ELF-1 (cell line): ENCODE results near the gene PKMYT1.

Experiments
- DNase-seq: peaks from one replicate; pipeline ENCODE4 v3.0.0-alpha.2; 2016; ENCODE audit warnings: low read depth, low spot score

Gene PKMYT1

DNA sequence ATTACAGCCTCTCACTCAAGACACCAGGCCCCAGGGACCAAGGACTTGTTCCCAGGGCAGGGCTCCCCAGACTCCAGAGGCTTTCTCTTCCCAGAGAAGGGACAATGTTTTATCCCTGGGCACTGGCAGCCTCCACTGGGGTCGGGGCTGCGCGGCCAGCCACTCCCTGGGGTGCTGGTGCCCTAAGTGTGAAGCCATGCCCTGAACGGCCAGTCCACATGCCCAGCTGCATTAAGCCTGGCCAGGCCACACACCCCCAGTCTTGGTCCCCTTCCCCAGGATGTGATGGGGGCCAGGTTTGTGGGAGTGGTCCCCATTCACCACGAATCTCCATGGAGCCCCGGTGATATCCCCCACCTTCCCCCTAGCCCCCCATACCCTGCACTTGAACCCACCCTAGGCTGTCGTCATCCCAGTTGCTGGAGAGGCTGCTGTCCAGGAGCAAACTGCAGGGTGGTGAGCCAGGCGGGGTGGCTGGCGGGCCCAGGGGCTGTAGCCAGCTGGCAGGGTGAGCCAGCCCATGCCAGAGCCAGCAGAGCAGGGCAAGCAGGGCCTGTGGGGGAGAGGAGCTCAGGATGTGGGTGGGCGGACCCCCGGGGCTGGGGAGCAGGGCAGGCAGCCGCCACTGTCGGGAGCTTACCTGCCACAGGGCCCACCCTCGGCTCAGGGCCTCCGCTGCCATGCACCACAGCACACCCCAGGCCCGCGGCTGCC is 6.5 kb downstream of the PKMYT1 start:
- no peak for DNase-seq

DNA sequence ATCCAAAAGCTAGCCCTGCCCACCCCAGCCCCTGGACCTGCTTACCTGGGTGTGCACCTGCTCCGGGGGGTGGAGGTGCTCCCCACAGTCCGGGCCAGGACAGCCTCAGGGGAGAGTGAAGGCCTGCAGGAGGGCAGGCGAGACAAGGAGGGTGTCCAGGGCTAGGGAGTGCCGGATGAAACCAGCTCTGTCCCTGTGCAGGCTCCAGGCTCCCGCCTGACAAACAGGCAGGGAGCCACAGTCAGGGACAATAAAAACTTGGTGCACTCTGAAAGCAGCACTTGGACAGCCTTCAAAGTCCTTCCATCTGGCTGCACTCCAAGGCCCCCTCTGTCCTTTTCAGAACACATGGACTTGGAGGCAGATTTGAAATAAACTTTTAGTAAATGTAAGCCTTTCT is 7.2 kb downstream of the PKMYT1 start:
- DNase-seq: no peak

DNA sequence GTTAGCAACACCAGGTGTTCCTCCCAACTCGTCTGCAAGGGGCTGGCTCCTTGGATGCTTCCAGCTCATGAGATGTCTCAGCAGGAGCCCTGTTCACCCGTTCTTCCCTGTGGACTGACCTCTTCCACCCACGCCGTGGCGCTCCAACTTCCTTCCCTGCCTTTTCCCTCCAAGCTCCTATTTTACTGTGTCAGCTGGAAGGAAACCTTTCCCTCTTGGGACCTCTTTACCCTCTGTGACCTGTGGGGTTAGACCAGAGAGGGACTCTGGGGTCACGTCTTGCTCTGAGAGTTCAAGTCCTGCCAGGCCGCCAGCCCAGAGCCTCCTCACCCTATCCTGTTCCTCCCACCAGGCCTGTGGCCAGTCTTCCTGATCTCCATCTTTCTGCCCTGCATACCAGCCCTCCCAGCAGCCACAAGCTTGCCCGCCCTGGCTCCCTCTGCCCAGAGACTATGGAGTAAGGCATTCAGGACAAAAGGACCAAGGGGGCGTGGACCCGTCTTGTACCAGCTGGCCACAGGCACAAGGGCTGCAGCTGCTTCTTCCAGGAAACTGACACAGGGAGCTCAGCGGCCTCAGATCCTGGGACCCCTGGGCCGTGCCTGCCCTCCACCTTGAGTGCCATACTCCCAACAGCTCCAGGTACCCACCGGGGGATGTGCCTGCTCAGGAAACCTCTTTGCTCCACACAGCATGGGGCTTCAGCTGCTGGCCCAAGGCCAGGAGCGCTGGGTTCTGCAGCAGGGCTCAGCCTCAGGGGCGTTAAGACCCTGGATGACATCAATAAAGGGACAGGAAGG is 8.1 kb downstream of the PKMYT1 start:
- no peak for DNase-seq

DNA sequence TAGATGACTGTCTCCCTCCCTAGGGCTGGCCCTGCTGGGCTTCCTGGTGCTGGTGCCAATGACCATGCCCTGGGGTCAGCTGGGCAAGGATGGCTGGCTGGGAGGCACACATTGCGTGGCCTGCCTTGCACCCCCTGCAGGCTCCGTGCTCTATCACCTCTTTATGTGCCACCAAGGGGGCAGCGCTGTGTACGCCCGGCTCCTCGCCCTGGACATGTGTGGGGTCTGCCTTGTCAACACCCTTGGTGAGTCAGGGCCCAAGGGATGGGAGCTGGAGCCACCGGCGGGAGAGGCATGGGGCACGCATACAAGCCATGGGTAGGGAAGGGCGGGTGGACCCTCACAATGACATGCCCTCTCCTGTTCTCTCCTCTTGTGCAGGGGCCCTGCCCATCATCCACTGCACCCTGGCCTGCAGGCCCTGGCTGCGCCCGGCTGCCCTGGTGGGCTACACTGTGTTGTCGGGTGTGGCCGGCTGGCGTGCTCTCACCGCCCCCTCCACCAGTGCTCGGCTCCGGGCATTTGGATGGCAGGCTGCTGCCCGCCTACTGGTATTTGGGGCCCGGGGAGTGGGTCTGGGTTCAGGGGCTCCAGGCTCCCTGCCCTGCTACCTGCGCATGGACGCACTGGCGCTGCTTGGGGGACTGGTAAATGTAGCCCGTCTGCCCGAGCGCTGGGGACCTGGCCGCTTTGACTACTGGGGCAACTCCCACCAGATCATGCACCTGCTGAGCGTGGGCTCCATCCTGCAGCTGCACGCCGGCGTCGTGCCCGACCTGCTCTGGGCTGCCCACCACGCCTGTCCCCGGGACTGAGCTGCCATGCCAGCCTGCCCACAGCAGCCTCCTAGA is 8.9 kb downstream of the PKMYT1 start:
- no peak for DNase-seq

DNA sequence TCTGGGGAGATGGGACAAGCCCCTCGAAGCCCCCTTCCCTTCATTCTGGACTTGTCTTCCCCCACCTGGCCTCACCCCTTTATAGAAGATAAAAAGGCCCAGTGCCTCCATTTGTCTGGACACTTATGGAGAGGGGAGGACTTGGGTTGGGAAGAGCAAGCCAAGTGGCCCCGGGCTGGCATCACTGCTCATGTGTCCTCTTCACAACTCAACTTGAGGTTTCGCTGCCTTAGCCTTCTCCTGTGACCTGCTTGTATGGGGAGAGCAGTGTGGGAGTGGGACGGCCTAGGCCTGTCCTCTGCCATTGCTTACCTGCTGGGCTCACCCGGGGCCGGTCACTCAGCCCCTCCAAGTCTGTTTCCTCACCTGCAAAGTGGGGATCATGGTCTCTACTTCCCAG is 9.7 kb downstream of the PKMYT1 start:
- no peak for DNase-seq

DNA sequence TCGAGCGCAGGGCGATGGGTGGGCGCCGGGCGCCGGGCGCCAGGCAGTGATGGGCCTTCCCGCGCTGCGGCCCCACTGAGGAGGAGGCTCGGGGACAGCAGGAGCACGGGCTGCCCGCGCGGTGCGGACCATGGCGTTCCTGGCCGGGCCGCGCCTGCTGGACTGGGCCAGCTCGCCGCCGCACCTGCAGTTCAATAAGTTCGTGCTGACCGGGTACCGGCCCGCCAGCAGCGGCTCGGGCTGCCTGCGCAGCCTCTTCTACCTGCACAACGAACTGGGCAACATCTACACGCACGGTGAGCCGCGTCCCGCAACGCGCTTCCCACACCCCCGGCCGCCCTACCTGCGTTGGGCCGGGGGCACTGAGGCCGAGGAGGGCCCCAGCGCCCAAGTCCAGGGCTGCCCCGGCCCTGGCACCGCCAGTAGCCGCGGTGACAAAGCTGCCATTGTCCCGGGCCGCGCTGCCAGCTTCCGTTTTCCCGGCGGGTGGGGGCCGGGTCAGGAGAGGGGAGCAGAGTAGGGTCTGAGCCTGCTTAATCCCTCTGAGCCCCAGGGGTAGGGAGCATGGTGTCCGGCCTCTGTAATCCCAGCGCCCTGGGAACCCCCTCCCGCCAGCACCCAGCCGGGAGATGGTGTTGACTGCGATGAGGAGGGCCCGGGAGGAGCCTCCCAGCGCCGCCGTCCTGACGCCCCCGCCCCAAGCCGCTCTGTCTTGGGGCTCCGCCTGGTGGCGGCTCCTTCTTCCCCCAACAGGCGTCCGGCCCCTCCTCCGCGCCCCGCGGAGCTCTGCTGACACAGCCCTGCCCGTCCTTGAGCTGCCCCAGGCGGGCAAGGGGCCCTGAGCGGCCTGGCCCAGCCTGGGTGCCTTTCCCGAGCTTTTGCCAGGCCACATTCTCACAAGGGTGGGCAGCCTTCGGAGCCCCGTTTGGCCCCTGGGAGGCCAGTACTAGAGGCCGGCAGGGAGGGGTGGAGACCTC is 10.4 kb downstream of the PKMYT1 start:
- peak; percentile 84 for DNase-seq

DNA sequence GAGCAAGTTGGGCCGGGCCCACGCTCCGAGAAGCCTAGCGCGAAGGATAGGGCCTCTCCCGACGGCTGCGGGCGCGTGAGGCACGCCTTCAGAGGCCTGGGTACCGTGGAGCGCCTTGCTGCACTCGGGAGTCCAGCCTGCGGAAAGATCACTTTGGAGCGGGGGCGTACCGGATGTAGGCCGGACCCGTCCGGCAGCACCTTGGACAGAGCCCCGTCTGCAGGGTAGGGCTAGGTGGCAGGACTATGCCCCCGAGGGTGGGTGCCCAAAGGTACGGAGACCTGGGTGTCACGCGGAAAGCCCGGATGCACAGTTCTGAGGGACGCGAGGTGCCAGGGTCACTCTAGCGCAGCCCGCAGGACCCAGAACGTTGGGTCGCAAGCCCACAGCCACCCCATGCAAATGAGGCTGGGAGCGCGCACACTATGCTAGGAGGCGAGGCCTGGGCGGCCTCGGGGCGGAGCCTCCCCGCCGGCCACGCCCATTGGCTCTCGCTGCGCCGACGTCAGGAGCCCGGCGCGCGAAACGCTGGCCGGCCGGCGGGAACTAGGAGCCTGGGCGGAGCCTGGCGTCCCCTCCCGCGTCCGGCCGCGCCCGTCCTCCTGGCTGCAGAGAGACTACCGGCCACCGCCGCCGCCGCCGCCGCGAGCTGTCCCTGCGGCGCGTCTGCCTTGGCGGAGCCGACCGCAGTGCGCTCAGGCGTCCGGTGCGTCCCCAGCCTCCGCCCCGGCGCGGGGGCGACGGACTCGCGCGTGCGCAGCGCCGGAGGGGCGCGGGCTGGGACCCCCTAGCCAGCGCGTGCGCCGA is 11.3 kb downstream of the PKMYT1 start, which contains the start of gene PAQR4:
Gene PAQR4, plus strand, starts transcription at position 611 of the 807 bp plus-strand sequence. CDS start 327 bp downstream, outside the sequence.
- DNase-seq: peak; percentile 97

DNA sequence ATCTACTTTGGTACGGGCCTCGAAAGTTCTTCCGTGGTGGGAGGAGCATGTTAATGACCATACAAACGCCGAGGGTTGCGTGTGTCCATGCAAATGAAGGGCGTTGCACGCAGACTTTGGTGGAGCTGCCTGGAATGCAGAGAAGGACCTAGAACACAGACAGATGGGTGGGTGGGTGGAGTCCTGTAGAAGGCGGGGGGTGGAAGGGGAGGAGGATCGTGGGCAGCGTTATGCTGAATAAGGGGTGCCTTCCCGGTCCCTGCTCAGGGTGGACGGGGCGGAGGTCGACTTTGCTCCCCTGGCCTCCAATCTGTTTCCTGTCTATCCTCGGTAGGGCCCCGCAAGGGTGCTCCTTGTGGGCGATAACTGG is 11.9 kb downstream of the PKMYT1 start:
- no peak for DNase-seq

DNA sequence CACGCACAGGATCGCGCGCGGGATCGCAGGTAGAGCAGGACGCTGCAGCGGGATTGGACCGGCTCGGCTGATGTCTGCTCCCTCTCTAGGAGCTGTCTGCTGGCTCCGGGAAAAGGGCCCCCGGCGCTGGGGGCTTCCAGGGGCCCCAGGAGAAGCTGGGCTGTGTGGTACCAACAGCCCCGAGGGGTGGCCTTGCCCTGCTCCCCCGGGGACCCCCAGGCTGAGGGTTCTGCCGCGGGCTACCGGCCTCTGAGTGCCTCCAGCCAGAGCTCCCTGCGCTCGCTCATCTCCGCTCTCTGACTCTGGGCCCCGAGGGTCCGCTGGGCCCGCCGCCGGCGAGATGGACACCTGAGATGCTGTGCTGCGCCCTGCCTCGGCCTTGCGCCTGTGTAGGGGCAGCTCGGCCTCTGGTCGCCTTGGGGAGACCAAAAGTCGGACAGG is 12.5 kb downstream of the PKMYT1 start:
- DNase-seq: no peak

DNA sequence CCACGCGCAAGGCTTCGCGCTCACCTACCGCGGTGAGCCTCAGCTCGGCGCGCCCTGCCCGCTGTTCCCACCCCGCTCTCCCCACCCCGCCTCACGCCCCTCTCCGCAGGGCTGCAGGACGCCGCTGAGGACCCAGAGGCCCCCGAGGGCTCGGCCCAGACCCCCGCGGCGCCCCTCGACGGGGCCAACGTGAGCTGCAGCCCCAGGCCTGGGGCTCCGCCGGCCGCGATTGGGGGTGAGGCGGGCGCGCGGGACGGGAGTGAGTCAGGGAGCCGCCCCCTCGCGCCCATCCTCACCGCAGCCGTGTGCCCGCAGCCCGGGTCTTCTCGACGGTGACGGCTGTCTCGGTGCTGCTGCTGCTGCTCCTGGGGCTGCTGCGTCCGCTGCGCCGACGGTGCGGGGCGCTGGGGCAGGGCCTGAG is 13.0 kb downstream of the PKMYT1 start:
- no peak for DNase-seq

DNA sequence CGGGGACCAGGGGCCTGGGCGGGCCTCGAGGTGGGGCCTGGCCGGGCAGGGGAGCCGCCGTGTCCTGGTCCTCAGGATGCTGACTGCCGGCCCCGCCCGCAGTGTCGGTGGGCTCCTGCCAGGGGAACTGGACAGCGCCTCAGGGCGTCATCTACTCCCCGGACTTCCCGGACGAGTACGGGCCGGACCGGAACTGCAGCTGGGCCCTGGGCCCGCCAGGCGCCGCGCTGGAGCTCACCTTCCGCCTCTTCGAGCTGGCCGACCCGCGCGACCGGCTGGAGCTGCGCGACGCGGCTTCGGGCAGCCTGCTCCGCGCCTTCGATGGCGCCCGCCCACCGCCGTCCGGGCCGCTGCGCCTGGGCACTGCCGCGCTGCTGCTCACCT is 13.4 kb downstream of the PKMYT1 start:
- DNase-seq: no peak

DNA sequence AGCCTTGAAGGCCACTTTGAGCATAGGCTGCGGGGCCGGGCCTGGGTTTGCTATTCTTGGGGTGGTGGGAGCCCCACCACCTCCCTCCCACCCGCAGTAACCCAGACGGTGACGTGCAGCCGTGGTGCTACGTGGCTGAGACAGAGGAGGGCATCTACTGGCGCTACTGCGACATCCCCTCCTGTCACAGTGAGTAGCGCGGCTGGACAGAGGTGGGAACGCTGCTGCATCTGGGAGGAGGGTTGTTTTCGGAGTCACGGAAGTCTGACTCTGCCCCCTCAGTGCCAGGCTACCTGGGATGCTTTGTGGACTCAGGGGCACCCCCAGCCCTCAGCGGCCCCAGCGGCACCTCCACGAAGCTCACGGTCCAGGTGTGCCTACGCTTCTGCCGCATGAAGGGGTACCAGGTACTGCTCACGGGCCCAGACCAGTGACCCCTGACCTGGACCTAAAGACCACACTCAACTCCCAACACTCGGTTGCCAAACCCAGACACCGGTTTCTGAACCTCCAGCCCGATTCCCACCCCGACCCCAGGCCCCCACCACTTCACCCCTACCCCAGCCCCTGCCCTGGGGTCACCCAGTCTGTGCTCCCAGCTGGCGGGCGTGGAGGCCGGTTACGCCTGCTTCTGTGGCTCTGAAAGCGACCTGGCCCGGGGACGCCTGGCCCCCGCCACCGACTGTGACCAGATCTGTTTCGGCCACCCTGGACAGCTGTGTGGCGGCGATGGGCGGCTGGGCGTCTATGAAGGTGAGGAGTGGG is 14.0 kb downstream of the PKMYT1 start:
- DNase-seq: no peak

DNA sequence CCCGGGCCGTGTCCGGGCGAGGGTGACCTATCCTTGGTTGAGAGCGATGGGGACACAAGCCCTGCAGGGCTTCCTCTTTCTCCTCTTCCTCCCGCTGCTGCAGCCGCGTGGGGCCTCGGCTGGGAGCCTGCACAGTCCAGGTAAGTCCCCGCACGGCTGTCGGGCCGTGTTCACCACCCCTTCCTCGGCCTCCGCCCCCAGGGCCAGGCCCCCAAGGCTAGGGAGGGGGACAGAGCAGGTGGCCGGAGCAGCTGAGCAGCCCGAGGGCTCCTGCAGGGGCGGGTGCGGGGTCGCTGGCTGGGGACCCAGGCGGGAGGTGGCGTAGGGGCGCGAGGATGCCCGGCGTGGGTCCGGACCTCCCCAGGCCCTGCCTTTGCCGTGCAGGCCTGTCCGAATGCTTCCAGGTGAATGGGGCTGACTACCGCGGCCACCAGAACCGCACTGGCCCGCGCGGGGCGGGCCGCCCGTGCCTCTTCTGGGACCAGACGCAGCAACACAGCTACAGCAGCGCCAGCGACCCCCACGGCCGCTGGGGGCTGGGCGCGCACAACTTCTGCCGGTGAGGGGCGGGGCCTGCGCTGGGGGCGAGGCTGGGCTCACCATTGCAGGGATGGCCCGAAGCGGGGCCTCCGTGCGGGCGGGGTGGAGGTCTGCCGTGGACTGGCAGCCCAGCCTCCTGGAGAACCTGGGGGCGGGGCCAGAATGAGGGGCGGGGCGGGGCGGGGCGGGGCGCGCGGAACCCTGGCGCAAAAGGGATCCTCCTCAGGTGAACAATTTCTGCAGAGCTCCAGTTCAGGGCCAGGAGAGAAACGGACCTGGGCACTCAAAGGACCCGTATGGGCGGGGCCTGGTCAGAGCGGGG is 15.5 kb downstream of the PKMYT1 start:
- peak; percentile 94 for DNase-seq

DNA sequence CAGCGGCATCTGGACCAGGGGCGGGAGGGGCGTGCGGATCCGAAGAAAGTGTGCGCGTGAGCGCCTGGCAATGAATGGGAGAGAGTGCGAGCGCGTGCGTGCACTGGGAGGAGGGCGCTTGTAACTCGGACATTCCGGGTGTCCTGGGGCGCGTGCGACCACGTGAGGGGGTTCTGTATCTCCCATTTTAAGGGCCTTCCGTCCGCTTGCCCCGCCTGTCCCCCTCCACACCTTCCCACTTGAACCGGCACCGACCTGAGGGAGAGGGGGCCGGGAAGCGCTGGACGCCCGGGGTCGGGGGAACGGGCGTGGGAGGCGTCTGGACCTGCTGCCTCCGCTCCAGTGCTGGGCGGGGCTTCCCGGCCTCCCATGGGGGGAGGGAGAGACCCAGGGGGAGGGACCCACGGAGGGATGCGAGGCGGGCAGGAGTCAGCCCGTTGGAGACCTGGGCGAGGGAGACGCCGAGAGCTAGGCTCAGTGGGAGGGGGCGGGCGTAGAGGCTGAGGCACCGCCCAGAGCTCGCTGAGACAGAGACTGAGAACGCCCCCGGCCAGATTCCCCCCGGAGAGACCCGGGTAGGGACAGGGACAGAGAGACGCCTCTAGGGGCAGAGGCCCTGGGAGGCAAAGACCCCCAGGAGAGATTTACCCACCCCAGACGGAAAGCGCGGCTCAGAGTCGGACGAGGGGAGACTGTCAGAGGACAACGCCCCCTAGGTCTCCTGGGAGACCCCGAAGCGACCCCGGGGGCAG is 16.3 kb downstream of the PKMYT1 start, which contains the start of gene KREMEN2:
Gene KREMEN2, plus strand, starts transcription at position 553 of the 752 bp plus-strand sequence. CDS start 246 bp downstream, outside the sequence.
- peak; percentile 92 for DNase-seq

DNA sequence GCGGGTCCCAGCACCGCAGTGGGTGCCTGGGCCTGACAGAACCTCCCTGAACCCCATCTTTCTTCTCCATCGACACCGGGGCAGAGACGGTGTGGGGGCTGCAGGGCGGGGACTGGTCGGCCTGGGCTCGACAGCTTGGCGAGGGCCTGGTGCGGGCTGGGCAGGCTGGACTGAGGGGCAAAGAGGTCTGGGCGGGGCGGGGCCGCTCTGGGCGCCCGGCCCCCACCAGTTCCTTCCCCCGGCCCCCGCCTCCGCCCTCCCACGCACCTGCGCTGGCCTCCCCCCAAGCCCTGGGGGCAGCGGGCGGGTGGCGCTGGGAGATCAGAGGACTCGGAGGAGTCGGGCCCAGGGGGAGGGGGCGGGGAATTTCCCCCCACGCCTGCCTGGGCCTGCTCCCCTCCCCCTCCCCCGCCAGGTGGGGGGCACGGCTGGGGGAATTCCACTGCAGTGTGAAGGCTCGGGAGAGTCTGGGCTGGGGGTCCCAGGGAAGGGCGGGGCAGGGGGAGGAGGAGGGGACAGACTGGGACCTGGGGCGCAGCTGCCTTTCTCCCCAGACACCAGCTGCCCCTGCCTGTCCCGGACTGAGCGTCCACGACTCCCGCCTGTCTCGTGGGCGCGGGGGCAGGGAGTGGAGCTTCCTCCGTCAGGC is 17.0 kb downstream of the PKMYT1 start:
- DNase-seq: no peak

DNA sequence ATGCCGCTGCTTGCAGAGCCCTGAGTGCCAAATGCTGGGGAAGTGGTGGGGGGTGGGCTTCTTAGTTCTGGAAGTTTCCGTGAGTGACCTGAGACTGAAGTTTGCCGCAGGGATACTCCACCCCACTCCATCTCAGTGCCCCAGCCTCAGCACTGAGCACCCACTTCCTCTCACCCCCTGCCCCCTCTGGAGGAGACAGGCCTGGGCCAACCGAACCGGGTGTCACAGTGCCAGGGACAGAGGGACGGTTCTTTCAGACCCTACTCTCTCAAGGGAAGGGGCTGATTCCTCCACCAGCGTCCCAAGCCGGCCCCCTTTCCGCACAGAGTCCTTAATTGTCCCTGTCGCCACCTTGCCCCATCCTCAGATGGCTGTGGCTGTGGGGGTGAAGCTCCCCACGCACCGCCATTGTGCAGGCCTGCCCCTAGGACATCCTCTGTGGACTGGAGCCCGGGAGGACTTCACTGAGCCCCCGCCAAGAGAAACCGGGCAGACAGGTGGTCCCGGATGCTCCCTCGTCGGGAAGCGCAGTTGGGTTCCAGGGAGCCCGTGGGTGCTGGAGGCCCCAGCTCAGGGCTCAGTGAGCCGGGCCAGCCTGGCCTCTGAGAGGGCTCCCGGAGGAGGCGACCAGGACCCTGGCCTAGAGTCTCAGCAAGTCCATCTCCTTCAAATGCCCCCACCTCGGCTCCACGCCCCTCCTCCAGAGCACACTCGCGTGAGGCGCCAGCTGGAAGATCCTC is 17.7 kb downstream of the PKMYT1 start:
- DNase-seq: no peak
